Germinal center (tissue), 1 donor: Measurements from ENCODE around the gene EFCAB8.
A peak's percentile ranks its signal among the peaks of the same experiment; 100 is the strongest.

ENCODE experiments used
- DNase-seq: peaks from one replicate; pipeline ENCODE4 v3.0.0; 2012; ENCODE audit warnings: mixed read lengths, low spot score

The EFCAB8 gene

DNA sequence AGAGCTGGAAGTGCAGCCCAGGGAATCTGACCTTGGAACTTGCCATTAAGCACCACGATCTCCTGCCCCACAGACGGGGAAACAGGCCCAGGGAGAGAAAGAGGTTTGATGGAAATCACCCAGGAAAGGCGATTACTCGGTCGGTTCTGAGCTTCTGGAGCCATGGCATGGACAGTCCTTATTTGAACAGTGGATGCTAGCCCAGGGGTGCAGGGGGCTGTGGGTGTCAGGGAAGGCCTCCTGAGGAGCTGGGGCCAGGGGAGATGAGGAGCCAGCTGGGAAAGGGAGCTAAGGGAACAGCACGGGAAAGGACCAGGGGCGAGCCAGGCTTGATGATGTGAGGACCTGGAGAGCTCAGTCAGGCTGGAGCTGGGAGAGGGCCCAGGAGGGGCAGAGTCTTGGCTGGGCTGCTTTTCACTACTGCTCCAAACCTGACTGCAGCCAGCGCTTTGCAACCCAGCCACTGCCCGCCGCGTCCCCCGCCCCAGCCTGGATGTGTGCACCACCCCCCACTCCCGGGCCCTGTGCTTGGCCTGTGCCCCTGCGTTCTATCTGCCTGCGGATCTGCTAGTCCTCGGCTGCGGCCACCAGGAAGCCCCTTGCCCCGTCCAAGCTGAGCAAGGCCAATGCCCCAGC, 127.7 kb downstream of the EFCAB8 start:
- no peak for DNase-seq

DNA sequence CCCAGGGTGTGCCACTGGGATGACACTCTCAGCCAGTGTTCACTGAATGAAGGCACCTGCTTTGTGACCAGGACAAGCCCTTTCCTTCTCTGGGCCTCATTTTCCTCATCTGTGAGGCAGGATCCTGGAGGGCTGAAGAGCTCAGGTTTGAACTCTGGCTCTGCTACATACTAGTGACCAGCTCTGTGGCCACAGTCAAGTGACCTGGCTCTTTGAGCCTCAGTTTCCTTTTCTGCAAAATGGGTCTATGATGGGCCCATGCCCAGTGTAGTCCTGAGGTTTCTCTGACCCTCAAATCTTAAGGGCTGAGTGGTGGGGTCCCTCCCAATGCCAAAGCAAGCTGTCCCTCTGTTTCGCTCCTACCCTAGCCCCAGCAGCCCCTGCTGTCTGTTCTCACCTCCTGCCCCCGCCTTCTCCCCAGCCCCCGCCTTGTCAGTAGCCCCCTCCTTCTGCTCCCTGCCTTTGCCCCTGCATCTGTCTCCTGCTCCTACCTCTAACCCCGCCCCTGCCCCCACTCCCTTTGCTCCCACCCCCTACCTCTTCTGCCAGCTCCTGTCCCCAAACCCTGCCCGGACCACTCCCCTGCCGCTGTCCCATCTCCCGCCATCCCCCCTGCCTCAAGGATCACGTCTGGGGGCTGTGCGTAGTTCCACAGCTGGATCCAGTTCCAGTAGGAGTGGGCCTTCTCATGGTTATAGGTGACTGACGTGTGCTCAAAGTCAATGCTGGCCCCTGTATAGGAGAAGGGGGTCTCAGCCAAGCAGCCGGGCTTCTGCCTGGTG, 128.5 kb downstream of the EFCAB8 start:
- DNase-seq, result no peak

DNA sequence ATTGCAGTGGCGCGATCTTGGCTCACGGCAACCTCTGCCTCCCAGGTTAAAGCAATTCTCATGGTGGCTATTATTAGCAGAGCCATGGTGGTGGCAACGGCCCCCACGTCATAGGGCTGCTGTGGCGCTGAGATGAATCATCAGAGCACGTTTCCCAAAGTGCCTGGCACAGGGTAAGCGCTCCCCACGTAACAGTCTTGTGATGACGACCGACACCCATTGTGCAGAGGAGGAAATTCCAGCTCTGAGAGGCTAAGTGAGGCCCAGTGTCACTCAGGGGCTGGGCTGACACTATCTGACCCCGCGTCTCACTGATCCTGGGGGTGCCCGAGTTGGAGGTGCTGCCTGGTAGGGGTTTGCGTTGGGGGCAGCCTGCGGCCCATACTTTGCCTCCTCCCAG, 129.3 kb downstream of the EFCAB8 start:
- no peak for DNase-seq

- DNase-seq, result no peak
These were observed 131.0 kb downstream of the EFCAB8 start for GRCh38 chr20:32989507-32990283.

GRCh38 chr20:32990426-32990825, 131.7 kb downstream of the EFCAB8 start:
- no peak for DNase-seq

GRCh38 chr20:32991383-32991782, 132.7 kb downstream of the EFCAB8 start:
- no peak for DNase-seq

DNA sequence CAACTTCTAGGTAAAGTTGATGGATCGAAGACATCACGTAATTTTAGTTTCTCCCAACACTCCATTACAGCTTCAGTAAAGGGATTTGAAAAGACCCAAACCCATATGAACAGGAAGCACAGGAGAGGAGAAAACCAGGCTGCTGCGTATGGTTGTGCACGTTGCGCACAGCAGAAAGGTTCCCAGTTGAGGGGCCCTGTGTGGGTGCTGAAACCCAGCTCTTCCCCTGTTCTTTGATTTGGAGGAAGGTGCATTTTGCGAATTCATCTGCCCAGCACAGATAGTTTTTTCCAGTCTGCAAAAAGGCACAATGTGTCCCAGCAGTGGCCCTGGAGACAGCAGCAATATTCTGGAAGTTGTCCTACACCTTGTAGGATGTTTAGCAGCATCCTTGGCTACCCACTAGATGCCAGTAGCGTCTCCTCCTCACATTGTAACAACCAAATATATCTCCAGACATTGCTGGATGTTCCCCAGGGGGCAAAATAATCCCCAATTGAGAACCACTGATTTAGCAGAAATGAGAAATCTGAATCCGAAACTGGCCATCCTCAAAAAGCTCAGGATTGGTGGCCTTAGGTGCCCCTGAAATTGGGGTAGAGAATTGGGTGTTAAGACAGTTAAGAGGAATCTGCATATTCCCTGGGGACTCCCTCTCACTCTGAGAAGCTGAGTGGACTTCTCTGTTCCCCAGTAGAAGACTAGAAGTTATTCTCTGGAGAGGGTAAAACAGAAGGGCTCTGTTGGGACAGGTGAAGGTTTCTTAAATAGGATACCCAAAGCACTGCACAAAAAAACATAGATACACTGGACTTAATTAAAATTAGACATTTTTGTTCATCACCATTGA, 133.3 kb downstream of the EFCAB8 start:
- DNase-seq, result no peak

GRCh38 chr20:32993496-32994050, 134.8 kb downstream of the EFCAB8 start:
- no peak for DNase-seq

DNA sequence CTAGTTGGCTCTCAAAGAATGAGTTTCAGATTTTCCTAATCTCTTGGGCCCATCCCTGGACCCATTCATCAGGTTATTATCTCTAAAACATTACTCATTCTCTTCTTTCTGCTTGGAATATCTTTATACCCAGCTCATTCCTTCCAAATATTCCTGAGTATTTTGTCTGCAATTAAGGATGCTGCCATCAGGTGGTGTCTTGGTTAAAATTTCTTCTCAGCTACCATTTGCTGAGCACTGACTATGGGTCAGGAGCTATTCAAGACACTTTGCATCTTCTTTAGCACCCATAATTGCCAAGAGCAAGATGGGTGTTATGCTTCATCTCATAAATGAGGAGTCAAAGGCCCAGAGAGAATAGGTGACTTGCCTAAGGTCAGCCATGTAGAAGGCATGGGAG, 137.1 kb downstream of the EFCAB8 start:
- DNase-seq, result no peak

- DNase-seq, result no peak
These were observed 138.7 kb downstream of the EFCAB8 start for GRCh38 chr20:32997431-32997830.

GRCh38 chr20:32999603-33000250, 141.0 kb downstream of the EFCAB8 start:
- no peak for DNase-seq

- no peak for DNase-seq
These were observed 142.2 kb downstream of the EFCAB8 start for GRCh38 chr20:33000802-33001466.

GRCh38 chr20:33002087-33002808, 143.5 kb downstream of the EFCAB8 start:
- DNase-seq, result no peak

GRCh38 chr20:33004141-33004751, 145.5 kb downstream of the EFCAB8 start, which contains the start of gene SUN5:
TSS of gene SUN5 (minus strand) at chr20:33004433. CDS start at chr20:33004340, 93 bp downstream.
- no peak for DNase-seq

GRCh38 chr20:33005132-33005566, 146.4 kb downstream of the EFCAB8 start:
- peak; percentile 60 for DNase-seq

DNA sequence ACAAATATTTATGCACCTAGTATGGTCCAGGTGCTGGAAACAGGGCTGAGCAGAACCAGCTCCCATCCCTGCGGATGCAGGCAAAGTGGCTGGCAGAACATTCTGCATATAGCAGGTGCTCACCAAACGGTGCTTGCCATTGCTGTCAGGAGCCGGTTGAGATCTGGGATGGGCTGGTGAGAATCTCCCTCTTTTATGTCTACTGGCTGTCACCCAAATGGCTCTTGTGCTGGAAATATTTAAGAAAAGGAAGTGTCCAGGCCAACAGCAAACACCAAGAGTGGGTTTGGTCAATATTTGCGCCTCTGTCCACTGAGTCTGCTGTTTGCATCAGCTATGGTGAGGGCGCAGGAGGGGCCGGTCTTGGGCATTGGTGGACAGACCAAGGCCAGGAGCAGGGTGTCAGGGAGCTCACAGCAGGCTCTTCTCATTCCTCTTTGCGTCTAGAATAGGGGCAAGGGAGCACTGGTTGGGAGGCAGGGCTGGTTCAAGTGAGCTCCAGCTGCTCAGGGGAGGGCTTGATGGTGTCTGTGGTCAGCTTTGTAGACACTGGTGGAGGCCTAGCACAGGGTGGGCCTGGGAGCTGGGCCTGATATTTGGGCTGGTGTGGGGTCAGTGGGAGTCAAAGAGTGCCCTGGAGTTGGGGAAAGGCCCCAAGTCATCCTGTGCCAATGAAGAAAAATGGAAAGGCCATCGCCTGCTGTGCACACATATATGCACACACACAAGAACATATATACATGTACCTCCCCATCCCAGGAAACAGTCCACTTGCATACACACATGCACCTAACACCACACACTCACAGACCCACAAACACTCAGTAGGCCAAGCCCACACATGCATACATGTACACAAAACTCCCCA, 147.4 kb downstream of the EFCAB8 start:
- DNase-seq, result no peak

- DNase-seq, result no peak
These were observed 148.2 kb downstream of the EFCAB8 start for GRCh38 chr20:33006776-33007375.
